Activated CD4-positive, CD25-positive, alpha-beta regulatory T cell treated with anti-CD3 and anti-CD28 coated beads, Interleukin-2, amount 50 U/mL, for 16 hours (primary cell): ENCODE measurements around the gene BCCIP.

ENCODE experiments used
- DNase-seq: peaks from one replicate; pipeline ENCODE4 v3.0.0-alpha.2; 2020; ENCODE audit warnings: low read depth, low spot score

The BCCIP gene

DNA sequence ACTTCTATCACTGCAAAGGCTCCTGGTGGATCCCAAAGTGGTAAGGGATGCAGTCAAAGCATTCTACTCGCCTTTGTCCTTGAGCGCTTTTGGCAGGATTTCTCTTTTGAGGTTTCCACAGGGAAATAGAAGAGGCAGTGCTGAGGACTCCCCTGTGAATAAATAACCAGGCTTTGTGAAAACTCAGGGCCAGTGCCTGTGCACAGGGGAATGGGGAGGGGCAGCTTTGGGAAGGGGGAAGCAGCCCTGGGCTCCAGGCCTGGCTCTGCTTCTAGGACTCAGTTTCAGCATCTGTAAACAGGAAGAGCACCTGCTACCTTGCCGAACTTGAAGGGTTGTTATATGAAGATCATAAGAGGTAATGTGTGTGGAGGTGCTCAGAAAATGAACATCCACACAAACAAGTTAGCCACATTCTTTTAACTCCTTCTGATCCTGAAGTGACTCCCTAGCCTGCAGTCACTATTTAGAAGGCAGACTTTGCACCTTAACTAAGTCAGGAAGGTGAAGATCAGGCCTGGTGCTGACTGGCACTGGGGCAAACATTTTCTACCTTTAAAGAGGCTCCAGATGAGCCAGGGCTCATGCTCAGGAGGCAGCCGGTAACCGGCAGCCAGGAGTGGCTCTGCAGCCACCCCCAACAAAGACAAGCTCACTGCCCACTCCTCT is 25.2 kb upstream of the BCCIP start:
- no peak for DNase-seq

DNA sequence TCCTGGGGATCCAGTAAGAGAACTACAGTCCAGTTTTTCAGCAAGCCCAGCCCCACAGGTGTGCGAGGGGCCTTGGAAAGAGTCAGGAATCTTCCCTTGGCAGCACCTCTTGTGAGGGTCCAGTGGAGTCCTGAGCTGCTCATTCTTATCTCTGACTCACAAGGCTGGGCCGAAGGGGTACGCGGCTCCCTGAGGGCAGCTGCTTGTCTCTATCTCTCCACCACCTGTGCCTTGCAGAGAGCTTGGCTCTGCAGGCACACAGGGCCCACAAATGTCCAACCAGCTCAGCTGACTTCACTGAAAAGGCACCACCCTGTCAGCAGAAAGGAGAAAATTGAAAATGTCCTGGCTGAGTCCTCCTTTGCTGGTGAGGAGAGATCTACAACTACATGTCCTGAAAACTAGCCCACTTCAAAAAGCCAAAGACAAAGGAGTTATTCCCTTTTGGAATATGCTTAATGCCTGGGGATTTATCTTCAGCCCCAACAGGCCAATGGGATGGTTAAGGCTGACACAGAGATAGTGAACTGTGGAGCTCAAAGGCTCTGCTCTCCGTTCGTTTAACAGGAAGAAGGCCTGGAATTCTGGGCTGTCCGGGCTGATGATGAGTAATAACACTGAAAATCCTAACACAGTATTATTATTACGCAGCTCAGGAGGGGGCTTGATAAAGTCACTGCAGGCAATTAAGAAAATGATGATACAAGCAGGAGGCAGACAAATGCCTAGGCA is 23.7 kb upstream of the BCCIP start:
- no peak for DNase-seq

DNA sequence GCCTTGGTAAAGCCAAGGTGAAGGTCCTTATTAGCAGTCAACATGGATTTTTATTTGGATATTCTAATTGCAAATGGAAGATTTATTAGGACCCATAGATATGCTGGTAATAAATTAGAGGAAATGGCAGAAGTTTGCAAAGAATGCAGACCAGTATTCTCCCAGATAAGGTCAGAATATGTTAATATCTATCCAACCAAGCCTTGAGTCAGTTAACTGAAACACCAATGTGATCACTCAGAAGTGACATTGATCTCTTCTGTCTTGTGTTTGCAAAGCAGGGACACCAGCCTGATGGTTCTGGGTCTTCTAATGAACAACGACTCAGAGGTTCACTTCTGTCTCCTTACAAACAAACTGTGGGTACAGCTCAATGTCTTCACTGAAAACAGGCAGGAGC is 21.8 kb upstream of the BCCIP start:
- no peak for DNase-seq

DNA sequence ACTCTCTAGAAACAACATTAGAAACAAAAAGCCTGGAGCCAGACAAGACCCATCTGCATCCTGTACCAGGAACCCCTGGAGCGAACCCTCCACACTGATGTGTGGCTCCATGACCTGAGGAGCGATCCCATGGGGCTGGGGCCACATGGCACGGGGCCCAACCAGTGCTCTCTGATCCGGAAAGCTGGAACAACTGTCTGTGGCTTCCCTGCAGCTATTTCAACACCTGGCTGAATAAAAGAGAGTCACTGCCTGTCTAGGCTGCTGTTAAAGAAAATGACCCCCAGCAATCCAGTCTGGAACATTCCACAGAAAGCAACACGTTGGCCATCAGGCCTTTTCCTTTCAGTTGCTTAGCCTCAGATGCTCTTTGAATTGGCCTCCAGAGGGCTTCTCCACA is 21.2 kb upstream of the BCCIP start:
- no peak for DNase-seq

DNA sequence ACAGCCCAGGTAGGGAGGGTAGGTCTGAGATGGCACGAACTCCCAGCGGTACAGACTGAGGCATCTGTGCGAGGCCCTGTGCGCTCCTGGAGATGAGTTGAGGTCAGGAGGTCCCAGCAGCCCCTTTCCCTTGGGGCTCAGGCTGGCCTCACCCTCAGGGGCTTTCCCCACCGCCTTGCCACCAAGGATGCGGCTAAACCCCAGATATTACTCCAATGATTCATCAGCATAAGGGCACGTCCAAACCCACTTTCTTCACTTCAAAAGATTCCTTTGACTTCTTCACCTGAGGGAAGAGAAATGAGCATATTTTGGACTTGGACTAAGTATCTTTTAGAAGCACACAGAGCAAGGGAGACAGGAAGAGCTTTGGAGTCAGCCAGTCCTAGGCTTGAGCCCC is 20.6 kb upstream of the BCCIP start:
- DNase-seq = no peak

DNA sequence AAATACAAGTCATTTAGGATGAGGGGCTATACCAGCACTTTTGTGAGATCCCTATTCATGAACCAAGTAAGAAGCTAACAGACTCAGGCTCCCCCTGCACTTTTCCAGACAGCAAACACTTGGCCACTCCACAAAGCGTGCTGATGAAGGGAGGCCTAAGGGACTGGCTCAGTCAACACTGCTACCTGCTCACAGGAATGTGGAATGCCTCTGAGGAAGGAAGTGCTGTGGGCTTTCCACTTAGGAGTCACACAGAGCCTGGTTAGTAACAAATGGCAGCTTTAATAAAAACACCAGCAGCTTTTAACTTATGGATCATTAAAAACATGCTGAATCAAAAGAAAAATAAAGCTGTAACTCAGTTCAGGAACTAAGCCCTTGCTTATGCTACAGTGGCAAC is 15.3 kb upstream of the BCCIP start:
- DNase-seq = no peak

DNA sequence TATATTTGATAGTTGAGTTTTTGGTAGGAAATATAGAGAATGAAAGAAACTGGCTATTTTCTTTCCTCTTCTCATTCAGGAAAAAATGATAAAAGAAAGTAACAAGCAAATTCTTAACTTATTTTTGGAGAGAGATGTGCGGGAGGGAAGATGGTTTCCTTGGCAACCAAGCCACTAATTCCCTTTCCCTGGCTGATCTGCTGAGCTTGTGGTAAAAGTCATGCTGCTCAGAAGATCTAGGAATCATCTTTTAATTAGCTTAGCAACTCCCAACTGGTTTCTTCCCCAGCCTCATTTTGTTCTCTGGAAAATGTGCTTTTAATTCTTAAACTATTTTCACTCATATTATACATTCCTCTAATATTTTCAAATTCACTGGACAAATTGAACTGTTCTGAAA is 12.1 kb upstream of the BCCIP start:
- no peak for DNase-seq

DNA sequence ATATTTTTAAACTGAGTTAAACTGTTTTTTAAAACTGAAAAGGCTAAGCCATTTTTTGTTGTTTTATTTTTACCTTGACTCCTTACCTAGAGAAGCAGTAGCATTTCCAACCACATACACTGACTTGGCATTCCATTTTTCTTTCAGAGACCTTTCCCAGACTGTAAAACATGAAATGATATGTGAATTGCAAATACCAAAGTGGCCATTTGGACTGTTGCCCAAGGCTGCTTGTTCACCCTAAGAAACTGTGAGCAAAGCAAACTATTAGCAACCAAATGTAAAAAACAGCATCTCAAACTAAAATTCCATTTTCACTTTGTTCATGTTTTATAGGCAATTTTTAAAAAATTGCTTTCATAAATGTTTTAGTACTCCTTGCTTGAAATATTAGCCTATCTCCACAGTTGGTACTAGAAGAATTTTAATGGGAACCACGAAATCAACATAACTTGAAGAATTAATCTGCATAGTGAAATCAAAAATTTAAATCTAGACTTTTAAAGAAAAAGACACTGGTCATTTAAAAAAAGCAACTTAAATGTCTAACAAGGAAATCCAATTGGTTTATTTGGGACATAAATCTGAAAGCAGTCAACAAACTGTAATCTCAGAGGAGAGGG is 11.1 kb upstream of the BCCIP start:
- DNase-seq = no peak

DNA sequence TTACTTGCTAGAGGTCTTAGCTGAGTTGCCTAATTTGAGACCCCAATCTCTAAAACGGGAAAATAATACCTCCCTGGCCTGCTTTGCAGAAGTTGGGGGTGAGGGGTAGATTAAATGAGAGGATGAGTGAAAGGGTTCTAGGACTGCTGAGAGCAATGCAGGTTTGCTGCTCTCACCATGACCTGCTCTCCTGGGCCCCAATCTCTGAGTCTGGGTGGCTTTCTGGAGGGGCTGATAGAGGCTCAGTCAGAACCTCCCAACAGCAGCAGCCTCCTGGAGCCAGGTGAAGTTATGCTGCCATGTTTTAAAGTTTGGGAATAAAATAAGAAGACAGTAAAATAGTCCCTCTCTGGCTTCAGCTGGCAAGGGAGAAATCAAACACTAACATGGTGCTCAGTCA is 7.6 kb upstream of the BCCIP start:
- no peak for DNase-seq

DNA sequence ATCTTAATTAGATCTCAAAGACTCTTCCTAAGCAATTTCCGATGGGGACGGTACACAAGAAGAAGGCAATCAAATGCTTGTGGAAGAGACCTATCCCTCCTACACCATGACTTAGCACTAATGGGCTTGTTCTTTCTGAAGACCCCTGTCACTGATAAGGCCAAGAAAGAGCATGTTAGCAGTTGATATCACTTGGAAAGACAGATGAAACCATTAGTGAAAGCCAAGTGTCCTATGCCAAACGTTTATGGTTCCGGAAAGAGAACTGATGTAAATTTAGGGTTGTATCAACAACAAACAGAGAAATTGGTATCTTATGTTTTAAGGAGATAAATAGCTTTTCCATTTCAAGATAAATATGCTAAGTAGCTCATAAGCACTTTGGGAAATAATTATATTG is 6.8 kb upstream of the BCCIP start:
- DNase-seq = no peak

DNA sequence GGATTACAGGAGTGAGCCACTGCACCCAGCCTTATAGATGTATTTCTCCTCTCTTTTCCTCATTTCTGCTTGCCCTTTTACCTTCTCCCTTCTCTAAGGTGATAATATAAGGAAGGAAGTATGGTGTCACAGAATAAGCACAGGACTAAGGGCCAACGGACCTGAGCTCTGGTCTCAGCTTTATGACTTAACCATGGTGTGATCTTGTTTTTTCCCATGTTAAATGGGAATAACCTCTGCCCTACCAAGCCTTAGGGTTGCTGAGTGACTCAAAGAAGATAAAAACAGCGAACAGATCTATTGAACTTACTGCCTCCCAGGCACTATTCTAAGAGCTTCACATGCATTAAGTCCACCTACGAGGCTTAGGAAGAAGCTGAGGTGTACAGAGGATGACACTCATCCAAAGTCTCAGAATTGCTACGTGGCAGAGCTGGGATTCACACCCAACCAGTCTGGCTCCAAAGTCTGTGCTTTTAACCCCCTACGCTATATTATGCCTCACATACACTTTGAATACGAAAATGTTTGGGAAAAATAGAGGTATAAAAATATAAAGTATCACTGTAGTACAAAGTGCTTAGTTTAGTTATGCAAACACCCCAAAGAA is 5.9 kb upstream of the BCCIP start:
- DNase-seq = no peak

DNA sequence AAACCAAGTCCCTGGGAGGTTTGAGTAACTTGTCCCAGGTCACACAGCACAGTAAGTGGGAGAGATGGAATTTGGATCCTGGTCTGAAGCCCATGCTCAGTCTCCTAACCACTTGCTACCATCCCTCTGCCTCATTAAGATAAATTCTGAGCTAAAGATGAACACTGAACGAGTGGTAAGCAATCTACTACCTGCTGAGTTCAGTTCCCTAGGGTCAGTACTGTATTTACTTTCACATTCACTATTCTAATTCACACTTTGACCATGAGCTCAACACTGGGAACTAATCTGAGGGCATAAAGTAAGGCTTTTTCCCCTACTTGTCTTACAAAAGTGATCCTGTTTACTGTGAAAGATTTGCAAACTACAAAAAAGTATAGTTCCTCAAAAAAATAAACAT is 2.6 kb upstream of the BCCIP start:
- no peak for DNase-seq

DNA sequence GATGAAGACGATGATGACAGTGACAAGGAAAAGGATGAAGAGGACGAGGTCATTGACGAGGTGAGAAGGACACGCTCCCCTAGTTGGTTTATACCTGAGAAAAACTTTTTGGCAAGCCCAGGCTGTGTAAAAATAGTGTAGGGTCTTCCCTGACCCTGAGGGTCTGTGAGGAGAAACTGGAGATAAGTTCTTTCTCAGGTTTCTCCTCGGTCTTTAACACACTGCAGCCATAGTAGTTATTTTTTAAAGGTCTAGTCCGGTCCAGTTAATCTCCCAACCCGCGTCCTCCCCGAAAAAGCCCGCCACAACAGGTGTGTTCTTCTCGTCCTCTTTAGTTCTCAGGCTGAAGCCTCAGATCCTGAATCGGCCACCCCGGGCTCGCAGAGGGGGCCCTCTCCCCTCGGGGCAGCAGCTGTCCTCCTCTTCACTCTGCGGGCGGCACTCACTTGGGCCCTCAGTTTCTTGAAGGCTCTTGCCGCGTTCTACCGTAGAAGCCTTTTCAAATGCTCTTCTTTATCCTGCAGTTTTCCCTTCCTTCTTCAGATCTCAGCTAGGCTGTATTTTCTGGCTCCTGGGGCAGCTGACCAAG is 411 bp downstream of the BCCIP start:
- DNase-seq = no peak

DNA sequence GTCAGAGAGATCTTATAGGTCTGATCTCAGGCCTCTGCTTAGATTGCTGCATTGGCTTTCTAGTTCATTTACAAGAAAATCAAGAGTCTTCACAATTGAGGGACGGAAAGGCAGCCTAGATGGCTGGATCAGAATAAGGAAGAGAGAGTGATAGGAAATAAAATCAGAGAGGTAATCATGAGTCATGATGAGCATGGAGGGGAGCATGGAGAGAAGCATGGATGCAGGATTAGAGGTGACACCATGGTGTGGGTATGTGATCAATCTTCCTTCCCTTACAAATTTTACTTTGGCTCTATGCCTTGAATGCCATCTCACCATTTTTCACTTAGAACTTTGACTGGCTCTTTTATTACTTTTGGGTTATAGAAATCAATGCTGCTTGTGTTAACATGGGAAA is 1.4 kb downstream of the BCCIP start:
- DNase-seq = no peak

DNA sequence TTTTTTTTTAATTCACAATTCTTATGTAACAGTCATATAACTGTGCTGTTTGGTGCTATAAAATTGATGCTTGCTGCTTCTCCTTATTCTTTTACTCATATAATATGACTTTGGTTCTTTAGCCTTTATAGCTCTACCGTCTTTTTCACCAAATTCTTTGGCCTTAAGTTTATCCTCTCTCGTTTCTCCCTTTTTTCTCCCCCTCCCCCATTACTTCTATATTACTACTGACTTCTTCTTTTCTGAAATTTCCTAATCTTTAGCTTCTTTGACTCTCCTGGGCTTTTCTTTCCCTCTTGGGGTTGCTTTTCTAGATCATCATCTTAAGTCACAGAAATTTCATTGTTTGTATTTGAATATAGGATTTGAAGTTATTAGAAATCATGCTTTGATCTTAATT is 3.8 kb downstream of the BCCIP start:
- DNase-seq = no peak

DNA sequence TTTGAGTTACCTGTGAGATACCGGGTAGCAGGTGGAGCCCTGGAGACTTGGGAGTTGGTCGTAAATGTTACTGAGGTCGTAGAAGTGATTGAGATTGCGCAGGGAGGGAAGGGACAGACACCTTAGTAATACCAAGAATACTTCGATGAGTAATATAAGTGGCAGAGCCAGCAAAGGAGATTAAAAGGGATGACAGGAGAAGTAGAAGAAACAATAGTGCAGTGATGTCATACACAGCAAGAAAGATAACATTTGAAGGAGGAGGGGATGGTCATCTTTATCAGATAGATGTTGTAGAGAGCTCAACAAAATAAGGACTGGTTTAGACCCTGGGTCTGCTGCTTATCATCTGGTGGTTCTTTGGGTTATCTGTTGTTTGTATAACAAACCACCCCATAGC is 5.0 kb downstream of the BCCIP start:
- no peak for DNase-seq

DNA sequence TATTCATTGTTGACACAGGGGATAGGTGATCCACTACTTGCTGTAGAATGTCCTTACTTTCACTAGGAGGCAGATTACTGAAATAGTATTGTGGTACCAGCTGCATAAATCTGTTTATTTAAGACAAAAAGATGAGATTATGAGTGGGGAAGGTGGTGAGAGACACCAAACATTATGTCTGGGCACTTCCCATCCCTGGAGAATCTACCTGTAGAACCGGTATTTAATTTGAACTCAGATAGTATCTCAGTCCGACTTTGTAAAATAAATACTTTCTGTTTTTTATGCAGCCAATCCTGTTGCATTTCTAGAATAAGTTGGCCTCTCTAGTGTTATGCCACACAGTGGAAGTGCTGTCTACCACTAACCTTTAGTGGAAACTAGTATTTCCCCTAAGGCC is 13.4 kb downstream of the BCCIP start:
- no peak for DNase-seq

DNA sequence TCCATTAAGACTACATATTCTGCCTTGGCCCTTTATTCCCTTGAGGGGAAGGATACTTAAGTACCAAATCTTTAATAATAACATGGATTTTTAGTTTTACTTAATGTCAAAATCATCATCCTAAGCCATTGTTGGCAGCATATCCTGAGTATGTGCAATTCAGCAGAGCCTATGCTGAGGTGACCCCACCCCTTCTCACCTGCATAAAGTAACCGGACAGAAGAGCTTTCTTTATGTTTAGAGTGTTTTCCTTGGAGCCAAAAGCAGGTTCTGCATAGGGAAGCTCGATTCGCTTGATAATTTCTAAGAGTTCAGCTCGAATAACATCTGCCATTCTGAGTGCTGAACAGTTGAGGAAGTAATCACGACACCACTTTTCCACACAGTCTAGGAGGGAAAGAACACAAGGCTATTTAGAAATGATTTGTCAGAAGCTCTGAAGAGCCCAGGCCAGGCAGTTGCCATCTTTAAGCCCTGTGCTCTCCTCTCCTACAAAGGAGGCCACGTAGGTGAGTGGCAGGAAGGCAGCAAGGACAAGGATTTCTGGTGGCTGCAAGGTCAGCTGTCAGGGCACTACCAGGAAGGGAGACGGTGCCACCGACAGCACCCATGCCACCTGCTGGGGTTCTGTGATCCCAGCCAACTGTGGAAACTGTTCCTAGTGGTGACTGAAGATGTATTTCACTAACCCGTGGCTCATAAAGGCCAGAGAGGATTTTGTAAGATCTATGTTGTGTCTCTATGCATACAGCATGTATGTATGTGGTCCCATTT is 15.6 kb downstream of the BCCIP start:
- no peak for DNase-seq

DNA sequence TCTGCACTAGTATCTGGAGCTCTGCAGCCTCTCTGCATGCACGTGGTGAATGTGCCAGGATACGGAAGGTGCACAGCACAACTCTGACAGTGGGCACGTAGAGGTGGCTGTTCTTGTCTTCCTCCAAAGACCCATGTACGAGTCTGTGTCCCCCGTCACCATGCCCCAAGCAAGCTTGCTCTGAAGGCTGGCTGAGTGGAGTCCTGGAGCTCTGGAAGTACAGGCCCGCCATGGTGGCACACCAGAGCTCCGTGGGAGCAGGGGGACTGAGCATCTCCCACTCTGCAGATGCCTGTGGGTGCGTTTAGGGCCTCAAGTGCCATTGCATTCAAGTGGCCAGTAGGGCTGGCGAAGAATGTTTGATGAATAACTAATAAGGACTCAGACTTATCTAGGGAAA is 17.1 kb downstream of the BCCIP start:
- no peak for DNase-seq

DNA sequence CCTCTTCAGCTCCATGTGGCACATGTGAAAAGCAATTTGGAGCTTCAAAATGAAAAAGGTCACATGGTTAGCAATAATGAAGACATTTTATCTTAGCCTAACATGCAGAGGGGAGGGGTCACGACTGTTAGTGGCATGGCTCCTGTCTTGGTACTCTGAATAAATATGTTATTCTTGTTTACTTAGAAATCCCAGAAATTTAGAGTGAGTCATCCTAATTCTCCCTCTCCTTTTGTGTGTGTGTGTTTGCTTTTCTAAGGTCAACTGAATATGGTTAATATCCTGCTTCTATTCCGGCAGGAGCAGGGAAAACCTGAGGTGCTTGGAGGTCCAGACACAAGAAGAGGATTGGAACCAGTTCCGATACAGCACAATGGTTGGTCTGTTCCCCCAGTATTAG is 17.6 kb downstream of the BCCIP start:
- no peak for DNase-seq

DNA sequence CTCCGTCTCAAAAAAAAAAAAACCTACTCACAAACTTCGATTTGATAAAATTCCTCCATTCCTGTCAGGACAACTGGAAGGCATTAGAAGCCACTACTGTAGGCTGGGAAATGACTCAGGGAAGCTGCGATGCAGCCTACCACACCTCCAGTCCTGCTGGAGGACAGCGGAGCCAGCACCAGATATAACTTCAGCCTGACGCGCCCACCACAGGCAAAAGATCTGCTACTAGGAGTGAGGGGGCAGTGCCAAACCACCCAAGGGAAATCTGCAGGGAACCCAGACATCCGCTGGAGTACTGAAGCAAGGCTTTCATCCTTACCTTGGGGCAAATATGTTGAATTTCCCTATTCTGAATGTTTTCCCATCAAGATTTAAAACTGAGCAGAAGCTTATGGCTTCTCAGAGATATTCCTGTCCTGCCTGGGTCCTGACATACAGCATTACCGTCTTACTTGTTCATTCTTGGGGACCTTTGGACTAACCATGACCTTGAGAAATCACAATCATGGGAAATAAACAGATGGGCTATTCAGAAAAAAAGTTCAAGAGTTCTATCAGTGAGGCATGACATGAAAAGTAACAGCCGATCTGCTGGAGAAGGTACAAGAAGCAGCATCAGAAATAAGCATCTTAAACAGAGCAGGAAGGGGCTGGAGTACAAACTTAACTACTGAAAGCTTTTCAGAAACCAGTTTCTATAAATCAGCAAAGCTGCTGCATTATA is 20.4 kb downstream of the BCCIP start:
- DNase-seq = no peak
